Mesenchymal stem cell (in vitro differentiated cells and primary cell): ENCODE results near the gene PRRC1.

Experiments
- DNase-seq: peaks from one replicate; pipeline ENCODE4 v3.0.0-alpha.2; 2013
- H2AFZ ChIP-seq: one replicate; pipeline ENCODE4 v1.6.1; 2013; ENCODE audit warnings: low read depth, mild to moderate bottlenecking, control low read depth, inconsistent platforms, low read length, moderate library complexity
- H2AK5ac ChIP-seq: 2 replicates; pipeline ENCODE4 v1.6.1; 2013; ENCODE audit warnings: low read length, moderate library complexity, mild to moderate bottlenecking, inconsistent platforms; ENCODE audit not compliant: severe bottlenecking
- H2BK120ac ChIP-seq: one replicate; pipeline ENCODE4 v1.6.1; 2013; ENCODE audit warnings: low read depth, mild to moderate bottlenecking, inconsistent platforms, low read length, moderate library complexity
- H2BK12ac ChIP-seq, 2 experiments: one replicate each; pipeline ENCODE4 v1.6.1; 2013; ENCODE audit warnings: inconsistent platforms in 2 of 2, low read length in 2 of 2, mild to moderate bottlenecking in 2 of 2, moderate library complexity in 2 of 2, control low read depth in 1 of 2
- H2BK15ac ChIP-seq: one replicate; pipeline ENCODE4 v1.6.1; 2013; ENCODE audit warnings: mild to moderate bottlenecking, low read depth, inconsistent platforms; ENCODE audit not compliant: poor library complexity, severe bottlenecking
- H2BK5ac ChIP-seq: 2 replicates; pipeline ENCODE4 v1.6.1; 2013; ENCODE audit warnings: low read depth, mild to moderate bottlenecking, low read length, control low read depth, inconsistent platforms; ENCODE audit not compliant: poor library complexity, severe bottlenecking
- H3K14ac ChIP-seq, 2 experiments: one replicate each; pipeline ENCODE4 v1.6.1; 2013; ENCODE audit warnings: inconsistent platforms in 2 of 2, low read length in 2 of 2, control low read depth in 1 of 2, mild to moderate bottlenecking in 1 of 2, moderate library complexity in 1 of 2
- H3K18ac ChIP-seq, 2 experiments: one replicate each; pipeline ENCODE4 v1.6.1; 2013; ENCODE audit warnings: inconsistent platforms in 2 of 2, low read length in 2 of 2, control low read depth in 1 of 2, low read depth in 1 of 2, mild to moderate bottlenecking in 1 of 2
- H3K23ac ChIP-seq, 2 experiments: one replicate each; pipeline ENCODE4 v1.6.1; 2013; ENCODE audit warnings: inconsistent platforms in 2 of 2, low read length in 2 of 2, mild to moderate bottlenecking in 2 of 2, moderate library complexity in 2 of 2, control low read depth in 1 of 2
- H3K27ac ChIP-seq: 2 replicates; pipeline ENCODE4 v1.5.1; 2013; ENCODE audit warnings: mild to moderate bottlenecking, moderate library complexity, low read length, control low read depth, inconsistent platforms; ENCODE audit not compliant: poor library complexity, severe bottlenecking
- H3K27me3 ChIP-seq, 2 experiments: 2 replicates each; pipeline versions ENCODE4 v1.6.1 to v1.7.0; 2013; ENCODE audit warnings: low read length in 2 of 2, mild to moderate bottlenecking in 2 of 2, moderate library complexity in 2 of 2, control low read depth in 1 of 2, inconsistent platforms in 1 of 2; ENCODE audit not compliant: control insufficient read depth in 1 of 2, insufficient read depth in 1 of 2
- H3K36me3 ChIP-seq, 2 experiments: 2 replicates each; pipeline versions ENCODE4 v1.6.1 to v1.7.0; 2013; ENCODE audit warnings: low read length in 2 of 2, control low read depth in 1 of 2, inconsistent platforms in 1 of 2, low read depth in 1 of 2, mild to moderate bottlenecking in 1 of 2; ENCODE audit not compliant: insufficient read depth in 2 of 2, control insufficient read depth in 1 of 2
- H3K4ac ChIP-seq, 2 experiments: one replicate each; pipeline ENCODE4 v1.6.1; 2013; ENCODE audit warnings: inconsistent platforms in 2 of 2, low read length in 2 of 2, mild to moderate bottlenecking in 2 of 2, moderate library complexity in 2 of 2, control low read depth in 1 of 2, low read depth in 1 of 2
- H3K4me1 ChIP-seq: 2 replicates; pipeline ENCODE4 v1.6.1; 2013; ENCODE audit warnings: low read depth, low read length, control low read depth; ENCODE audit not compliant: control insufficient read depth, insufficient read depth
- H3K4me2 ChIP-seq: 2 replicates; pipeline ENCODE4 v1.6.1; 2013; ENCODE audit warnings: low read length, mild to moderate bottlenecking, inconsistent platforms; ENCODE audit not compliant: poor library complexity, severe bottlenecking
- H3K4me3 ChIP-seq, 2 experiments: 2 replicates each; pipeline versions ENCODE4 v1.5.1 to v1.7.0; 2013; ENCODE audit warnings: low read length in 2 of 2, mild to moderate bottlenecking in 2 of 2, control low read depth in 1 of 2, low read depth in 1 of 2; ENCODE audit not compliant: insufficient read depth in 1 of 2
- H3K79me1 ChIP-seq: replicated peaks from 2 replicates; pipeline ENCODE4 v1.6.1; 2013; ENCODE audit warnings: mild to moderate bottlenecking, control low read depth, low read length, inconsistent platforms; ENCODE audit not compliant: poor library complexity, severe bottlenecking
- H3K9ac ChIP-seq: 2 replicates; pipeline ENCODE4 v1.7.0; 2013; ENCODE audit warnings: mild to moderate bottlenecking, low read length, moderate library complexity
- H3K9me3 ChIP-seq: 2 replicates; pipeline ENCODE4 v1.7.0; 2013; ENCODE audit warnings: mild to moderate bottlenecking, low read length; ENCODE audit not compliant: control insufficient read depth
- H4K8ac ChIP-seq: one replicate; pipeline ENCODE4 v1.6.1; 2013; ENCODE audit warnings: inconsistent platforms, mild to moderate bottlenecking, low read length, moderate library complexity
- H4K91ac ChIP-seq: one replicate; pipeline ENCODE4 v1.6.1; 2013; ENCODE audit warnings: mild to moderate bottlenecking, low read length, inconsistent platforms
- WGBS: methylation state at CpG from one replicate; pipeline ENCODE4 v1.1.7; 2013; ENCODE audit warnings: mixed read lengths; 5-methylcytosine and 5-hydroxymethylcytosine counted together

The PRRC1 gene

GRCh38 chr5:127517110-127517479, 345 bp upstream of the PRRC1 start:
- Histone ChIP-seq H3K4ac (peak overlapping the region in 1 of 2 experiments; percentile 75), H2BK120ac (peak overlapping the region; percentile 29)
- 37% methylated on average over 9 of the region's 9 CpGs for WGBS

DNA sequence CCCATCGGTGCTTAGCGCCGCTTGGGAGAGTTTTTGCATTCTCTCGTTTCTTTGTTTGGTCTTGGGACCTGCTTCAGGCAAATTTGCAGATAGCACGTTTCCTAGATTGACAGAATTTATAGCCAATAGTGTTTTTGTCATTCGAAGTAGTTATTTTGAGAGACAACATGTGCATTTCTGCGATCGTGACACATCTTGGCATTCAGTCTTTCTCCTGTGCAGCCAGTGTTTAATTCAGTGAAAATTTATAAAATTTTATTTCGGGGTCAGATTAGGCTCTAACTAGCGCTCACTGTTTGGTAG, 830 bp downstream of the PRRC1 start:
- peak overlapping the region; percentile 99 for H3K9ac ChIP-seq
- H3K4me1 ChIP-seq = peaks cover 2% of the 10 kb centered on the region
- H3K36me3 ChIP-seq = peaks cover 6 to 38% of the 10 kb centered on the region in 2 experiments
- H4K8ac ChIP-seq = peak overlapping the region; percentile 99
- no peak overlapping the region for H2BK15ac ChIP-seq
- H3K79me1 ChIP-seq = no peaks in the 10 kb centered on the region
- H3K4ac ChIP-seq = peak overlapping the region; percentile 86 to 90
- H3K27me3 ChIP-seq = no peaks in the 10 kb centered on the region
- peak overlapping the region; percentile 99 for H4K91ac ChIP-seq
- DNase-seq = peak; percentile 72
- 8% methylated on average over 10 of the region's 10 CpGs for WGBS
- H3K4me3 ChIP-seq = peak overlapping the region; percentile 98 to 100
- peak overlapping the region; percentile 93 for H3K27ac ChIP-seq
- no peak overlapping the region for H2BK5ac ChIP-seq
- H3K9me3 ChIP-seq = peaks cover 5% of the 10 kb centered on the region
- H2BK120ac ChIP-seq = no peak overlapping the region
- H3K23ac ChIP-seq = no peak overlapping the region
- no peak overlapping the region for H2BK12ac ChIP-seq
- peak overlapping the region; percentile 85 to 99 for H3K18ac ChIP-seq
- H3K14ac ChIP-seq = no peak overlapping the region
- H3K4me2 ChIP-seq = peak overlapping the region; percentile 33
- H2AK5ac ChIP-seq = peak overlapping the region; percentile 78
- H2AFZ ChIP-seq = peak overlapping the region; percentile 94

More at GRCh38 chr5:127517110-127517479, 345 bp upstream of the PRRC1 start:
- Histone ChIP-seq H3K14ac (peak overlapping the region in 1 of 2 experiments; percentile 68), H3K79me1 (no peaks in the 10 kb centered on the region), H3K27ac (peak overlapping the region; percentile 61), H3K9me3 (peaks cover 5% of the 10 kb centered on the region), H3K4me3 (peak overlapping the region; percentile 80 to 100), H2AFZ (peak overlapping the region; percentile 87), H3K9ac (peak overlapping the region; percentile 78), H4K8ac (peak overlapping the region; percentile 98), H2AK5ac (no peak overlapping the region), H3K36me3 (peaks cover 3 to 28% of the 10 kb centered on the region in 2 experiments), H2BK12ac (peak overlapping the region in 1 of 2 experiments; percentile 87), H3K18ac (peak overlapping the region; percentile 77 to 92), H4K91ac (peak overlapping the region; percentile 94), H3K23ac (no peak overlapping the region), H3K27me3 (no peaks in the 10 kb centered on the region), H2BK5ac (no peak overlapping the region), H2BK15ac (peak overlapping the region; percentile 23), H3K4me2 (peak overlapping the region; percentile 83), H3K4me1 (peaks cover 2% of the 10 kb centered on the region)
- no peak for DNase-seq

DNA sequence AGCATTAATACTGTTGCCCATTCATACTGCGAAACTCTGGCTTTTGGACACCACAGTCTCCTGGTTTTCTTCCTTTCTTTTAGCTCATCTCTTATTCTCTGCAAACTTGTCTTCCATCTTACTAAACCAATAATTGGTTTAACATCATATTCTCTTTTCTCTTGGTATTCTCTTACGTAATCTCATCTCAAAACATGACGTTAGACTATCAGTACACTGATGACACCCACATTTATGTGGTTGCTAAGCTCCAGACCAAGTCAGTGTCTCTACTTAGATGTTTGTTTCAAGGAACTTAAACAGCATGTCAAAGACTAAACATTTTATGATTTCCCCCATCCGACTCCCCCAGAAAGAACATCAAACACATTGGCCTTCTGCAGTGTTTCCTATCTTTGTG, 2.1 kb downstream of the PRRC1 start:
- Histone ChIP-seq H2AFZ (no peak overlapping the region), H3K23ac (no peak overlapping the region)
- WGBS = 90% methylated on average over 4 of the region's 4 CpGs

DNA sequence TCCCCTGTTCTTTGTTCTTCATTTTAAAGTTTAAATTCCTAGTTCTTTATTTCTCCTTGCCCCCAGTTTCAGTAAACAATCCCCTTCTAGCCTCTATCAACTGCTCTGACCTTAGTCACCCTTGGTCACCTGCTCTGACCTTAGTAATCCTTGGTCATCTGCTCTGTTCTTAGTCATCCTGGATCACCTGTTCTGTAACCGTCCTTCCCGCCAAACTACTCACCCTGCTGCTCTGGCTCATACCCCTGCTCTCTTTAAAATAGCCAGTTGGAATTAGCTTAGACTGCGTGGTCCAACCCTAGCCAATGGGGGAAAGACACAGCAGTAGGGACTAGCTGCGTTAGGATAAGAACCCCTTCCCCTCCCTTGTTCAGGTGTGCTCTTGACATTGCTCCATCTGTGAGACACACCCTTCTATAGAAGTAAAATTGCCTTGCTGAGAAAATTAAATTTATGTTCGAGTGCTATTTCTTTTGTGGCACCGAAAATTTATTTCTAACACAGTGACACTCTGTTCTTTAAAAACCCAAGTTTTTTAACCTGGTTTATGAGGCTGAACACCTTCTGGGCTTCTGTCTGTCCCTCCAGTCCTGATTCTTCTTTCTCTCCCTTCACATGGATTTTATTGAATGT, 3.8 kb downstream of the PRRC1 start:
- no peak for DNase-seq
- Histone ChIP-seq H2BK120ac (no peak overlapping the region), H3K36me3 (peaks cover 14 to 68% of the 10 kb centered on the region in 2 experiments), H4K8ac (no peak overlapping the region), H4K91ac (no peak overlapping the region), H3K4me3 (no peak overlapping the region), H2BK15ac (no peak overlapping the region), H3K4me2 (no peak overlapping the region), H3K9me3 (peaks cover 5% of the 10 kb centered on the region), H2BK5ac (no peak overlapping the region), H3K14ac (no peak overlapping the region), H3K4me1 (peaks cover 2% of the 10 kb centered on the region), H2BK12ac (no peak overlapping the region), H3K9ac (no peak overlapping the region), H3K18ac (no peak overlapping the region), H3K27ac (no peak overlapping the region), H3K4ac (no peak overlapping the region), H3K23ac (no peak overlapping the region), H3K79me1 (peaks cover 4% of the 10 kb centered on the region), H3K27me3 (no peaks in the 10 kb centered on the region), H2AFZ (no peak overlapping the region), H2AK5ac (no peak overlapping the region)
- 98% methylated on average over 6 of the region's 6 CpGs for WGBS

More for the DNA sequence above, 2.1 kb downstream of the PRRC1 start:
- H3K79me1 ChIP-seq = peaks cover 2% of the 10 kb centered on the region
- H3K27ac ChIP-seq = no peak overlapping the region
- H3K4me2 ChIP-seq = peak overlapping the region; percentile 70
- peaks cover 12 to 51% of the 10 kb centered on the region in 2 experiments for H3K36me3 ChIP-seq
- no peak overlapping the region for H2BK120ac ChIP-seq
- no peak overlapping the region for H4K91ac ChIP-seq
- H3K9me3 ChIP-seq = peaks cover 5% of the 10 kb centered on the region
- H3K14ac ChIP-seq = no peak overlapping the region
- H3K4me3 ChIP-seq = peak overlapping the region in 1 of 2 experiments; percentile 98
- no peak overlapping the region for H2BK5ac ChIP-seq
- DNase-seq = peak; percentile 56
- H3K9ac ChIP-seq = peak overlapping the region; percentile 99
- no peak overlapping the region for H2BK12ac ChIP-seq
- H3K4me1 ChIP-seq = peaks cover 2% of the 10 kb centered on the region
- no peaks in the 10 kb centered on the region for H3K27me3 ChIP-seq
- H2AK5ac ChIP-seq = no peak overlapping the region
- no peak overlapping the region for H3K4ac ChIP-seq
- no peak overlapping the region for H4K8ac ChIP-seq
- H2BK15ac ChIP-seq = no peak overlapping the region
- no peak overlapping the region for H3K18ac ChIP-seq
